IPS-11a (cell line): ENCODE data around the gene TMPRSS7.

Experiments
- H3K4me3 ChIP-seq: one replicate; pipeline ENCODE4 v1.5.1; 2013; ENCODE audit warnings: low read depth, low read length, control low read depth

Gene TMPRSS7, protein sequence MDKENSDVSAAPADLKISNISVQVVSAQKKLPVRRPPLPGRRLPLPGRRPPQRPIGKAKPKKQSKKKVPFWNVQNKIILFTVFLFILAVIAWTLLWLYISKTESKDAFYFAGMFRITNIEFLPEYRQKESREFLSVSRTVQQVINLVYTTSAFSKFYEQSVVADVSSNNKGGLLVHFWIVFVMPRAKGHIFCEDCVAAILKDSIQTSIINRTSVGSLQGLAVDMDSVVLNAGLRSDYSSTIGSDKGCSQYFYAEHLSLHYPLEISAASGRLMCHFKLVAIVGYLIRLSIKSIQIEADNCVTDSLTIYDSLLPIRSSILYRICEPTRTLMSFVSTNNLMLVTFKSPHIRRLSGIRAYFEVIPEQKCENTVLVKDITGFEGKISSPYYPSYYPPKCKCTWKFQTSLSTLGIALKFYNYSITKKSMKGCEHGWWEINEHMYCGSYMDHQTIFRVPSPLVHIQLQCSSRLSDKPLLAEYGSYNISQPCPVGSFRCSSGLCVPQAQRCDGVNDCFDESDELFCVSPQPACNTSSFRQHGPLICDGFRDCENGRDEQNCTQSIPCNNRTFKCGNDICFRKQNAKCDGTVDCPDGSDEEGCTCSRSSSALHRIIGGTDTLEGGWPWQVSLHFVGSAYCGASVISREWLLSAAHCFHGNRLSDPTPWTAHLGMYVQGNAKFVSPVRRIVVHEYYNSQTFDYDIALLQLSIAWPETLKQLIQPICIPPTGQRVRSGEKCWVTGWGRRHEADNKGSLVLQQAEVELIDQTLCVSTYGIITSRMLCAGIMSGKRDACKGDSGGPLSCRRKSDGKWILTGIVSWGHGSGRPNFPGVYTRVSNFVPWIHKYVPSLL

DNA sequence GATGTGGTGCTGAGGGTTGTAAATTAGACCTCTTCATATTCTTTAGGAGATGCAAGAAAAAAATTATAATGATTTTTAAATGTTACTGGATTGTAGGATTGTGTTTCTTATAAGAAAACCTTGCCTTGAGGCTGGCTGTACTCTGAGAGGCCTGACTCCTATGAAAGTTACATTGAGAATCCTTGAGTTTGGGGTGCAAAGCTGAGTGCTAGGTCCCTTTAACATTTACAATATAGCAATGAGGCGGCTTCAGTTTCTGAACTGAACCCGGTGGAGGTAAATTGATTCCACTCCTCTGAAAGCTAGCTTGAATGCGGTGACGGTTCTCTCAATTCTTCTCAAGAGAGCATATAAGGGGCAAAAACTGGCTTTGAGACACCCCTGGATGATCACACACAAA is at the start of gene TMPRSS7:
TSS of gene TMPRSS7 (plus strand) at position 301 of the 400 bp plus-strand sequence. CDS start 110 bp downstream, outside the sequence.
- no peak within 1 kb of the TSS for H3K4me3 ChIP-seq

DNA sequence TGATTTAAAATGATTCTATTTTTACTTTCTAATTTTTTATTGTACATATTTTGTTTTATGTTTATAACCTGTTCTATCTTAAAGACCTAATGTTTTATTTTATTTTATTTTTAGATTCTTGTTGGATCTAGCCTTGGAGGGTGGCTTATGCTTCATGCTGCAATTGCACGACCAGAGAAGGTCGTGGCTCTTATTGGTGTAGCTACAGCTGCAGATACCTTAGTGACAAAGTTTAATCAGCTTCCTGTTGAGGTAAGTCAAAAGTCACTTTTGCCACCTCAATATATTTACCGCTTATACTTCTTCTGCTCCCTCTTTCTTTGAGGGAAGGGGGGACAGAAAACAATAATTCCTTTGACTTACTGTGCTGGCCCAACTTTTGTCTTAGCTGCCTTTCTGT is 47.7 kb upstream of the TMPRSS7 start:
- H3K4me3 ChIP-seq: no peak overlapping the region

DNA sequence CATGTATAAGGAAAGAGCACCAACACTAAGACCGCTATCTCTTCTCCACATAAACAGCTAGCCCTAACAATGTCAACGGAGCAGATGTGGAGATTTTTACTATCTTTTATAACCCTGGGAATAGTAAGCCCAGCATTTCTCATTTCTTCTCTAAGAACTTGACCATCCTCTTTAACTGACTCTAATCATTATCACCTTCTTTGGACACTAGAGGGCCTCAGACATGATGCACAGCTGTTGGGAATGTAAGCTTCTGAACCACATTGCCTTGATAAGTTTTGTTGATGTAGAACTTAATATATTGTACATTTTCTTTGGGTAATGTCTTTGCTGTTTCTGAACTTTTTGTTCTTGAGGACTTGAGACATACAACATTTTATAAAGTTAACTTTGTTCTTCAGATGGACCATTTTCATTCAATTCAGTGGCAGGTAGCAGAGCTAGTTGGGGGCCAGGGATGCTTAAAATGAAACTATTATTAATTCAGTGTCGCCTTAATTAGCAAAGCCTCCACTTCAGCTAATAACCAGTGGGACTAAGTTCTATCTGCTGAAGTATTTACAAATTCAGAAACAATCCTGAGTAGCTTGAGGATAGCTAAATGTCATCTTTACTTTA is 45.4 kb upstream of the TMPRSS7 start:
- H3K4me3 ChIP-seq: no peak overlapping the region

DNA sequence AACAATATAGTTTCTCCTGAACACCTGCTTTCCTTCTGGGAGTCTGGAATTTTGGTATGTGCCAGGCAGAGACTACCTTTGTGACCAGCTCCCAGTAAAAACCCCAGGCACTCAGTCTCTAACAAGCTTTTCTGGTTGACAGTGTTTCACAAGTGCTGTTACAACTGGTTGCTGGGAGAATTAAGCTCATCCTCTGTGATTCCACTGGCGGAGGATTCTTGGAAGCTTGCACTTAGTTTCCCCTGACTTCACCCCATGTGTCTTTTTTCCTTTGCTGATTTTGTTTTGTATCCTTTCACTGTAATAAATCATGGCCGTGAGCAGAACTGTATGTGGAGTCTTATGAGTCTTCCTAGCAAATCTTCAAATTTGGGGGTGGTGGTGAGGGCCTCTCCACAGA is 41.5 kb upstream of the TMPRSS7 start:
- no peak overlapping the region for H3K4me3 ChIP-seq

DNA sequence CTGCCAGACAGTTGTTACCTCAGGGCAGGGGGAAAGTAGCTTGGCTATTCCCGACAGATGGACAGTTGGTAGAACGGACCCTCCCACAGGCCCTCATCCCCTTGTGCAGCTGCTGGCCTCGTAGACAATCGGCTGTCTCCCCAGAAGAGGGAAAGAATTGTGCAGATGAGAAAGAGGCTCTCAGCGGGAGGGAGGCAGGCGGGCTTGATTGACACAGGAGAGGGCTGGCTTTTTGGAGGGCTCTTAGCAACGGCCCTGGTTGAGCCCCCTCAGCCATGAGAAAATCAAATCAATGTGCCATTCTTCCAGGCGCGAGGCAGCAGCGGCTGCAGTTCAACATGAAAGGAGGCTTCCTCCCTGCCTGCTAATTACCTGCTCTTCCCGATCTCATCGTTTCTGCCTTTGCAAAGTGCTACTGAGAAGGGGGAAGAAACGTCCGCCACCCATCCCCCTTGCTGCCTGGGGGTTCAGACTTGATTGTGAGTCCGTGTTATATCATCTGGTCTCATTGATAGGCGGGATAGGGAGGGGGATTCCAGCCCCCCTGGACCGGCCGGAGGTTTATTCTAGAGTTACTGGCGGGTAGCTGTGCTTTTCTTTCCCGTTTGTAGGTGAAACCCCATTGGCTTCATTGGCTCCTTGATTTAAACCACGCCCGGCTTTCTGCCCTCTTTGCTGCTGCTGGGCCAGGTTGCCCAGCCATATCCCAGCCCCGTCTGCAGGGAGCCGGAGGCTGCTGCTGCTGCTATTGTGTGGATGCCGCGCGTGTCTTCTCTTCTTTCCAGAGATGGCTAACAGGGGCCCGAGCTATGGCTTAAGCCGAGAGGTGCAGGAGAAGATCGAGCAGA is 35.7 kb upstream of the TMPRSS7 start, which contains the start of gene TAGLN3:
TSS of gene TAGLN3 (plus strand) at position 287 of the 848 bp plus-strand sequence. CDS start at position 788, 501 bp downstream.
- peak within 1 kb of the TSS; percentile 22 for H3K4me3 ChIP-seq

DNA sequence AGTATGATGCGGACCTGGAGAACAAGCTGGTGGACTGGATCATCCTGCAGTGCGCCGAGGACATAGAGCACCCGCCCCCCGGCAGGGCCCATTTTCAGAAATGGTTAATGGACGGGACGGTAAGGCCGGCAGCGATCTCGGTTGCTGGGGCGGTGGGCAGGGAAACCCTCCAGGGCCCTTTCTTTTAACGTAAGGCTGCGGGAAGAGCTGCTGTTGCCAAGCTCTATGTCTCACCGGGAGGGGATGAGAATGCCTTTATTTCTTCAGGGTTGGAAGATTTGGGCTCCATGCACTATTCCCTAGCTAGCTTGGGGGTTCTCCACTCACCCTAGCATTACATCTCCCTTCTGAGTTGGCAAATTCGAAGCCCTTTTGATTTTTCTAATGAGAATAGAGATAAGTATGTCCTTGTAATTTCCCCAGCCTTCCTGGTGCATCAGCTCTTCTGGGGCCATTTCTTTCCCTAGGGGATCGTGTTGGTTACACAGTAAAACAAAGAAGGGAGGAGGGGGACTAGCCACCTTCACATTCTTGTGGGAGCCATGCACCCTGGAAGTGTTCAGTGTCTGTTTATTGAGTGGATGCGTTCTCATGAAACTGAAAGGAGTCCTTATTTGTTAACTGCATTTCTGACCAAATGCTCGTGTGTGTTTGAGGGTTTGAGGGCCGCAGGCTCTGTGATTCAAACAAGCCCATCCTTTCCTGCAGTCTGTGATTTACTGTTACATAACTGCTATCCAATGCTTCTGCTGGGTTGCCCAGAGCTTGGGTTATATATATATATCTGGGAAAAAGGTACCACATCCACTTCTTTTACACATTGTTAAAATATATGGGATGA is 34.8 kb upstream of the TMPRSS7 start:
- peak overlapping the region; percentile 22 for H3K4me3 ChIP-seq

DNA sequence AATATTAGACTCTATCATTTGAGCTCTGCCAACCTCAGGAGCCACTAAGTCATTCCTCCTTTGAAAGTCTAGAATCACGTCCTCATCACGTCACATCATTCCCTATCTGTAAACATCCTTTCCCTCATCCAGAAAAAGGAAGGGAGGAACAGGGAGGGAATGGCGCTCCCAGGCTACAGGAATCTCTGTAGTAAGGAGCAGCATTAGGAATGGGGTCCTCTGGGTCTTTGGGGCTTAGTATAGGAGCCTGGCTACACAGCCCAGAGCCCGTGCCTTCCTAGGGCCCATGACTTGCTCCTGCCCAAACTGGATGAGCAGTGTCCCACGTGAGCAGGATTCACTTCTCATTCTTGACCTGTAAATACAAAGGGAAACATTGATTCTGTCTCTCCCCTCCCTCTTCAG is 34.2 kb upstream of the TMPRSS7 start:
- H3K4me3 ChIP-seq: no peak overlapping the region

DNA sequence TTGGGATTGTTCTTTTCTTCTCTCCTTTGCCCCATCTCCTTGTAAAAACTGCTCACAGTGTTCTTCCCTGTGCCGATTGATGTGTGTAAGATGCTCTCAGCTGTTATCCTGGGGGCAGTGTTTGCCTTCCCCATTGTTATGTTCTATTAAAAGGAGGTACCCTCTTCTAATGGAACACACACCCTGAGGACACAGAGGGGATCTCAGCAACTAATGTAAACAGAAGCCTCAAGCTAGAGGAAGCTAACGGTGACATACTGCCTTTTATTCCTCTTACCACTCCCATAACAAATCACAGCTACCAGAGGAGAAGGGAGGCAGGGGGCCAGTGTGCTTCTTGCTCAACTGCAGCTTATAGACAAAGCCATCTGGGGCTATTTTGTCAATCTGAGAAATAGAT is 33.6 kb upstream of the TMPRSS7 start:
- H3K4me3 ChIP-seq: no peak overlapping the region

DNA sequence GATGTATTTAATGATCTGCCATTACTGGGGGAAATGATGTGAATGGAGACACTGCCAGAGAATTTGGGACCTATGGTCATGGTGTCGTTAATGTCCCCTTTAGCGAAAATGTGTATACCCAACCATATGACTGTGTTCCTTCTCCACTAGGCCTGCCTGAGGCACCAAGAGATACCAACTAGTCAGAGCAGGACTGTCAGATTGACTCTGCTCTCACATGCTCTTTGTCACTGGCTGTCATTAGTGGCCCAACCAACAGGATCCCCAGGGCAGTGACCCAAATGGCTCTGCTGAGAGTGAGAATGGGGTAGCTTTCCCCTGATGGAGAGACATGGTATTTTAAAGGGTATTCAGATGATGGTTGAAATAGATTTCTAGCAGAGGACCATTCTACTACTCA is 33.0 kb upstream of the TMPRSS7 start:
- H3K4me3 ChIP-seq: no peak overlapping the region

DNA sequence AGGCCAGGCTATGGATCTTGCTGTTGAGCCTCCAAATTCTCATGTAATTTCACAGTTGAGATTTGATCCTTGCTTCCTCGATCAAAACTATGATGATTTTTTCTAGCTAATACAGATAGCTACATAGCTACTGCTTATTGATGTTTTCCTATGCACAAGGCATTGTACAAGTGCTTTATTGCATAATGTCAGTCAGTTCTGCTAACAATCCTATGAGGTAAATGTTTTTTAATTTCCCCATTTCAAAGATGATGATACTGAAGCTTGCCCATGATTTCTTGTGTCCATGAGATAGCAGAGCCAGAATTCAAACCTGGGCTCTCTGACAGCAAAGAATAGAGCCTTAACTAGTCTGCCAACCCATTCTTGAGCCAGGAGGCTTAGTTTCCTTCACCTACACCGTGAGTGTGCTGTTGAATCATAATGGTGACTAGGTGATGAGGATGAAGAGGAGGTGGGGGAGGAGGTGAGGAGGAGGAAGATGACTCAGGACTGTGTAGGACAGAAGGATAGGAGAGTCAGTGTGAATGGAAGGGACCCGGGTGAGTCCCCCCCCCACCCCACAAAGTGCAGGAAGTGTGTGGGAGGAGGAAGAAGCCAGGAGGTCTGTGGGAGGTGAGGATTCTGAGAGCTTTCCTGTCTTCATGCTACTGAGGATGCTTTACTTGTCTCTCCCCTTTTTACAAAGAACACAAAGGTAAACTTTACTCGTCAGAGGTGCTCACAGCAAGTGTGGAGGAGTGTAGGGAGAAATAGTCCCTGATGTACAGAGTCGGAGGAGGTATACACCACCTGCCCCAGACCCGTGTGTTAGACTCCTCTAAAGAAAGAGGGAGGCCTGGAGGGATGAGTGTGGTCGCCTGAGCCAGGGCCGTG is 32.2 kb upstream of the TMPRSS7 start:
- H3K4me3 ChIP-seq: no peak overlapping the region

DNA sequence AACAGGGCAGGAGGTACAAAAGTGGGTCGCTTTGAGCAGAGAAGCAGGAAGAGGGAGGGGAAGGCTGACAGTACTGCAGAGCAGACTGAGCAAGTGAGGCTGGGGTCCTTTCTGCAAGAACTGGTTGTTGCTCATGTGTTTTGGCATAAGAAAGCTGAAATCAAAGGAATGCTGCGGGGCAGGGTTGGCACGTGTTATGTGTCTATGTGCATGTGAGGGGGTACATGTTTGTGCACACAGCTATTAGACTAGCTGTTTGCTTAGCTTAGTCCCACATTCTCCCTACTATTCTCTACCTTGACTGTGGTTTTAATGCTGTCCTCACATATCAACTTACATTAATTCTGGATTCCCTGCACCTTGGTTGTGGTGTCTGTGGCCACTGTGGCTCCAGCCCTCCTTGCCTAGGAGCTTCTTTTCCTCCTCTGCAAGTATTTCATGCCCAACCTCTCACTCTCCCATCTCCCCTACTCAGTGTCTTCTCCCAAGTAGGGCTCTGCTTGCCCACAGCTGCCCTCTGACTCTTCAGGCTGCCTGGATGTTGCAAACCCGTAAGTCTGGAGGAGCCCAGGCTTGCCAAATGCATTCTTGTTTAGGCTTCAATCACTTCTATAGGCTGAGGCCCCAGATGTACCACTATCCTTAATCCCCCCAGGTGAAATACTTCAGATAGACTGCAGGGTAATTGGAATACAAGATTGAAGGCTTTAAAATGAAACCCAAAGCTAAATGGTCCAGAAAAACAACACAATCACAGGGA is 31.0 kb upstream of the TMPRSS7 start:
- no peak overlapping the region for H3K4me3 ChIP-seq

DNA sequence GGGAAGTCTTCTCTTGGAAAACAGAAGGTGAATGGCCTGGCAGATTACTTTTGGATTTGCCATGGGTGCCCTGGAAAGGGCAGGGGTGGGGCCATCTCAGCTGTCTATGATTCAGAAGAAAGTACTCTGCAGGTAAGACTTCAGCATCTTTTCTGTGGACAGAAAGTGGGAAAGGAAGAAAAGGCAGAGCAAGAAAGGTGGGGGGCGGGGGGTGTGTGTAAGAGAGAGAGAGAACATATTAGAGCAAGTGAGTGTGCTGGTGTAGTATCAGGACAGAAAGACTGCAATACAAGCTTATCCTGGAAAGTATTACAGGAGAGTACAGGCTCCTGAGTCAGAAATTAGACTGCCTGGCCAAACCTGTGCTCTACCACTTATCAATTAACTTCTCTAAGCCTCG is 30.3 kb upstream of the TMPRSS7 start:
- H3K4me3 ChIP-seq: no peak overlapping the region

DNA sequence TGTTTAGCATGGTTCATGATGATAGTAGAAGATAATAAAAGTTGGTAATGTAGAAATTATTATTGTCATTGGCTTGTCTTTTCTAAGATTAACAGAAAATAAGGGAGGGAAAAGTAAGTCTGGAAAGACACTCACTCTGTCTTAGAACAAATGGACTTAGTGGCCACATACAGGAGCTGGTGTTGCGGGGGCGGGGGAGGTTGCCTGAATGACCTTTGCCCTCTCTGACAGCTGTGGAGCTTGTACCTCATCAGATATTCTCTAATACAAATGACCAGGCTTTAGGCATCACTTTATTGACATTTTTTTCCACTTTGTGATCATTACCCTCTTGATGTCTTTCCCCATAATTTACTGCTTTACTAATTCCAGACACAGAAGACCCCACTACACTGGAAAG is 29.9 kb upstream of the TMPRSS7 start:
- no peak overlapping the region for H3K4me3 ChIP-seq

DNA sequence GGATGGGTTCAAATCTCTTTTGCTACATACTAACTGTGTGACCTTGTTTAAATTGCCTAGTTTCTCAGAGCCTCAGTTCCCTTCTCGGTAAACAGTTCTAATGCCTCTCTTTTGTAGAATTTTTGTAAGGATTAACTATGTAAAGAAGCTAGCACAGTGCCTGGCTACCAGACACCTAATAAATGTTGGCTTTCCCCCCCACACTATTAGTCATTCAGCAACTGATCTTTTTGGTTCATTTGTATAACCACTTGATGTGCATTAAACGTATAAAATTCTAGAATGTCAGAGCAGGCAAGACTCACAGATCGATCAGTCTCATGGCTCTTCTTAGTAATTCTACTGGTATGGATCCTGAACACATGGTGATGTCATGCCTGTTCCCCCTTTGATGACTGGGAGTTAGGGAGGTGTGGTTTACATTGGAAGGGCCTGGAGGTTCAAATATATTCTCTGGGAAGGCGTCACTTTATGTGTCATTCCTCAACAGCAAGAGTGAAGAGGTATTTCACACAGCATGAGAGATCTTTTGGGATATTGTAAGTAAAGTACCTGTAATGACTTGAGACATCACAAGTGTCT is 29.4 kb upstream of the TMPRSS7 start:
- no peak overlapping the region for H3K4me3 ChIP-seq

DNA sequence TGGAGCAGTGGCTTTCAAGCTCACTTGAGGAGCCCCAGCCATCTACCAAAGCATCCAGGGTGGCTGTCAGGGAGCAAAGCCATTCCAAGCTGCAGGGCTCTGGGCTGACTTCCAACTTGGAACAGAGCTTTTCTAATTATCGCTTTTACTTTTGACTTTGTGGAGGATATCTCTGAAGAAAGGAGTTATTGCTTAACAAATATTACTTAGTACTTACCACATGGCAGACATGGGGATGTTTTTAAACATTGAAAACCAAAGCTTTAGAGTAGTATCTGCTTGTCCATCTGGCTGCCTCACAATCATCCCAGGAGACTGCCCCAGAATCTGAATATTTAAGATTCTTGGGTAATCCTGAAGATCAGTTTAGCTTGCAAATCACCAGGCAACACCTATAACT is 26.9 kb upstream of the TMPRSS7 start:
- H3K4me3 ChIP-seq: no peak overlapping the region

DNA sequence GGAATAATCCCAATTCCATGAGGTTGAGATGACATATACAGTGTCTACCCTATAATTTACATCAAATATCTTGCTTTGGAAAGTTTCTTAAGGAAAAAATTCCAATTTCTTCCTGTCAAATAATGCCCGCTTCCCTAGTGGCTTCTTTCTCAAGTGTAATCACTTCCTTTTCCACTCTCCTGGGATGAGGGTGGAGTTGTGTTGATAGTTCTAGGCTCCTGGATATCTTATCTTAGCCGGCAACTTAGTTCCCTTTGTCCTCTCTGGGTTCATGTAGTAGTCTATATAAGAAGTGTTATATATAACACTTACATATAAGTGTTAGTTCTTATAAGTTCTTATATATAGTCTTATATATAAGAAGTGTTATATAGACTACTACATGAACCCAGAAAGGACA is 24.9 kb upstream of the TMPRSS7 start:
- H3K4me3 ChIP-seq: no peak overlapping the region

DNA sequence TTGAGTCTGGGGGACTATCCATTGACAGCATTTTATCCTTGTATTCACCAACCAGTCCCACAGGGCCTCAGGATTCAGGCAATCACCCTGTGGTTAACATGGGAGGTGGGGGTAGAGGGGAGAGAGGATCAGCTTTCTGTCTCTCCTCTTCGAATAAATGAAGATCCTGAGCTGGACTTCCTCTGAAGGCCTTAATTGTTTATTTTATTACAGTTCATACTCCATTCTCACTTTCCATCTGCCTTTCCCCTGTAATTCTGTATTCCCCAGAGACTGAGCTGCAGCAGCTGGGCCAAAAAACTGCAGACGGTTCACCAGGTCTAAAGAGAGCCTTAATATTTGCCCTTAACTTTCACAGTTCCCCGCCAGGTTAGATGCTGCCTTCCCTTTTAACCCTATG is 23.9 kb upstream of the TMPRSS7 start:
- no peak overlapping the region for H3K4me3 ChIP-seq
